Stomach (tissue), 4 donors: Measurements from ENCODE around the gene TANC1.

ENCODE experiments used
- CTCF ChIP-seq, 7 experiments: fragments of 450-650 bp in 4 of 7; fragments of 200-600 bp in 3 of 7; sonication (generic) in 3 of 7; IDR thresholded peaks; one replicate each; pipeline ENCODE4 v1.5.1; 2016 to 2019; ENCODE audit warnings: antibody characterized with exemption in 7 of 7, control low read depth in 2 of 7, mild to moderate bottlenecking in 1 of 7
- EP300 ChIP-seq: sonication (generic); formaldehyde crosslinking; IDR thresholded peaks from one replicate; pipeline ENCODE4 v1.6.1; 2017; ENCODE audit warnings: antibody characterized with exemption
- POLR2A ChIP-seq, 4 donors: fragments of 450-650 bp; IDR thresholded peaks; one replicate each; pipeline ENCODE4 v1.6.1; 2016; ENCODE audit warnings: antibody characterized with exemption in 4 of 4, control low read depth in 2 of 4, mild to moderate bottlenecking in 1 of 4, moderate library complexity in 1 of 4
- POLR2AphosphoS5 ChIP-seq, 3 donors: sonication (generic); formaldehyde crosslinking; IDR thresholded peaks; one replicate each; pipeline ENCODE4 v1.6.1; 2016; ENCODE audit warnings: antibody characterized with exemption in 3 of 3

- TF ChIP-seq CTCF (IDR thresholded peaks at IDR 0.05) (no peak), EP300 (no peak), POLR2A (IDR thresholded peaks at IDR 0.05) (no peak), POLR2AphosphoS5 (IDR thresholded peaks at IDR 0.05) (no peak)
Measured at GRCh38 chr2:159228081-159228581, 259.7 kb downstream of the TANC1 start.
